PC-3 (cell line): ENCODE measurements around the gene STX18. TPM values are rescaled to one million over a fixed set of nuclear protein-coding genes. Genes with fewer than 3 reads are reported as not detected.

Source experiments
- ATAC-seq: fragments of 200-7000 bp; cut with Tn5 transposase; 2 replicates; pipeline ENCODE4 v1.9.1; 2020; ENCODE audit warnings: mild to moderate bottlenecking, moderate library complexity
- BruUV-seq: library from RNA; stranded (reverse); fragments of 400-500 nt; replicated peaks from 2 replicates; lab custom pipeline; 2021; lab: Mats Ljungman, UMichigan
- CTCF ChIA-PET: fragments of 300-600 bp; sonication (Branson Sonifier 250); formaldehyde crosslinking; loops from one replicate; lab custom pipeline; 2022; ENCODE audit warnings: antibody characterized with exemption; lab: Charles Lee
- POLR2A ChIA-PET: fragments of 300-600 bp; sonication (Branson Sonifier 250); formaldehyde crosslinking; loops from one replicate; lab custom pipeline; 2022; ENCODE audit warnings: antibody characterized with exemption; ENCODE audit not compliant: unreplicated experiment; lab: Charles Lee
- DNase-seq: peaks from one replicate; pipeline ENCODE4 v3.0.0-alpha.2; 2015
- H2AFZ ChIP-seq: fragments of 300-600 bp; sonication (generic); 2 replicates; pipeline ENCODE4 v1.6.0; 2016; ENCODE audit warnings: antibody characterized with exemption, low read length
- H3F3A ChIP-seq: fragments of 300-600 bp; sonication (generic); one replicate; pipeline ENCODE4 v1.6.0; 2017; ENCODE audit warnings: antibody characterized with exemption, low read length, control low read depth, mild to moderate bottlenecking; ENCODE audit not compliant: unreplicated experiment
- H3K27ac ChIP-seq: fragments of 300-600 bp; sonication (generic); 2 replicates; pipeline ENCODE4 v1.5.1; 2016; ENCODE audit warnings: mild to moderate bottlenecking, low read length
- H3K27me3 ChIP-seq: fragments of 300-600 bp; sonication (generic); 2 replicates; pipeline ENCODE4 v1.6.1; 2016; ENCODE audit warnings: low read length, mixed read lengths
- H3K36me3 ChIP-seq: fragments of 300-600 bp; sonication (generic); 2 replicates; pipeline ENCODE4 v1.6.1; 2016; ENCODE audit warnings: low read depth, mixed run types, low read length, mixed read lengths
- H3K4me1 ChIP-seq: fragments of 300-600 bp; sonication (generic); 2 replicates; pipeline ENCODE4 v1.5.1; 2016; ENCODE audit warnings: low read length; ENCODE audit not compliant: insufficient read depth
- H3K4me2 ChIP-seq: fragments of 300-600 bp; sonication (generic); 2 replicates; pipeline ENCODE4 v1.6.0; 2016; ENCODE audit warnings: low read length
- H3K4me3 ChIP-seq: fragments of 300-600 bp; sonication (generic); 2 replicates; pipeline ENCODE4 v1.5.1; 2016; ENCODE audit warnings: mild to moderate bottlenecking, low read length, mixed read lengths
- H3K79me2 ChIP-seq: fragments of 300-600 bp; sonication (generic); 2 replicates; pipeline ENCODE4 v1.6.1; 2017; ENCODE audit warnings: low read length, mixed read lengths
- H3K9ac ChIP-seq: fragments of 300-600 bp; sonication (generic); 2 replicates; pipeline ENCODE4 v1.6.0; 2016; ENCODE audit warnings: mild to moderate bottlenecking, low read length
- H3K9me2 ChIP-seq: fragments of 300-600 bp; sonication (generic); replicated peaks from 2 replicates; pipeline ENCODE4 v1.6.1; 2016; ENCODE audit warnings: mixed run types, low read length, mixed read lengths
- H3K9me3 ChIP-seq: fragments of 300-600 bp; sonication (generic); 2 replicates; pipeline ENCODE4 v1.6.1; 2016; ENCODE audit warnings: low read length, mixed read lengths
- H4K20me1 ChIP-seq: fragments of 300-600 bp; sonication (generic); 2 replicates; pipeline ENCODE4 v1.6.1; 2016; ENCODE audit warnings: low read length, mixed read lengths
- EZH2 ChIP-seq: fragments of 300-600 bp; sonication (generic); IDR thresholded peaks from one replicate; pipeline ENCODE4 v1.6.1; 2017; ENCODE audit warnings: antibody characterized with exemption, mild to moderate bottlenecking, low read length; ENCODE audit not compliant: unreplicated experiment
- EZH2phosphoT487 ChIP-seq: fragments of 300-600 bp; sonication (generic); IDR thresholded peaks from 2 replicates; pipeline ENCODE4 v1.6.1; 2018; ENCODE audit warnings: mild to moderate bottlenecking, antibody characterized with exemption, low read length, borderline replicate concordance
- intact Hi-C: fragments of 100-400 bp; cut with micrococcal nuclease; formaldehyde crosslinking; loops from 2 replicates; pipeline ENCODE4 v1.9.0; 2023
- total RNA-seq: library from RNA; depleted of rRNA; stranded (reverse); fragments of >200 nt; gene quantifications from 2 replicates; pipeline ENCODE4 v1.2.3, GENCODE V29; 2014
- TF ChIP-seq, protein P1 (sequence below): fragments of 300-600 bp; sonication (generic); conservative IDR thresholded peaks from 2 replicates; pipeline ENCODE4 v1.5.1; 2017; ENCODE audit warnings: antibody characterized with exemption, low read depth, mild to moderate bottlenecking, low read length

STX18 gene
- total RNA-seq, 1 experiment from 2014 or later = 25.0 TPM

DNA sequence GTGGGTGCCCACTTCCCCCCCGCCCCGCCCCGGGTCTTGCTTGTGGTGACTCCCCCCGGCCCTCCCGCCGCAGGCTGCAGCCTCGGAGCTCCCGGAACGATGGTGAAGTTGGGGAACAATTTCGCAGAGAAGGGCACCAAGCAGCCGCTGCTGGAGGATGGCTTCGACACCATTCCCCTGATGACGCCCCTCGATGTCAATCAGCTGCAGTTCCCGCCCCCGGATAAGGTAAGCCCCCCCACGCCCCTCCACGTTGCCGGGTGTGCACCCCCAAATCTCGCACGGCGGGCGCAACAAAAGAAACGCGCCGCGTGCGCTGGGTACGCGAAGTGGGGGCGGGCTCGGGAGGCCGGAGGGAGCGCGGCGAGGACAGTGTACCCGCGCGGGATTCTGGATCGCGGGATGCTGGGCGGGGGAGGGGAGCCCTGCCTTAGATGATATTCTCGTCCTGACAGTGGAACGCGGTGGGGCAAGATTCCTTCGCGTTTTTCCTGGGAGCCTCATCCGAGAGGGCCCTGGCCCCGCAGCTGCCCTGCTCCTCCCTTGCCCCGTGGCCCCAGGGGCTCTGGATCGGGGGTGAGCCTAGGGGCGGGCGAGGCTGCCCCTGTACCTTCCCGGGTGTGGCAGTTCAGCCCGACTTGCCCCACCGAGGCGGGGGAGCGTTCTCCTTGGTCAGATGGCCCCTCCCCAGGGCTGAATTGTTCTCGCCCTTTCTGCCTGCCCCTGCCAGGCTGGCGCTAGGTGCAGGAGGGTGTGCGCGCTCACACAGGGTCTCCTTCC lies 154.1 kb downstream of the STX18 start:
- no peaks in the 10 kb centered on the region for H3K9me3 ChIP-seq
- no peaks in the 10 kb centered on the region for H4K20me1 ChIP-seq
- ChIA-PET CTCF (no interaction called here), POLR2A (no interaction called here)
- no peak overlapping the region for H3K27ac ChIP-seq
- TF ChIP-seq EZH2phosphoT487 (no peak), EZH2 (no peak)
- TF ChIP-seq, protein P1, sequence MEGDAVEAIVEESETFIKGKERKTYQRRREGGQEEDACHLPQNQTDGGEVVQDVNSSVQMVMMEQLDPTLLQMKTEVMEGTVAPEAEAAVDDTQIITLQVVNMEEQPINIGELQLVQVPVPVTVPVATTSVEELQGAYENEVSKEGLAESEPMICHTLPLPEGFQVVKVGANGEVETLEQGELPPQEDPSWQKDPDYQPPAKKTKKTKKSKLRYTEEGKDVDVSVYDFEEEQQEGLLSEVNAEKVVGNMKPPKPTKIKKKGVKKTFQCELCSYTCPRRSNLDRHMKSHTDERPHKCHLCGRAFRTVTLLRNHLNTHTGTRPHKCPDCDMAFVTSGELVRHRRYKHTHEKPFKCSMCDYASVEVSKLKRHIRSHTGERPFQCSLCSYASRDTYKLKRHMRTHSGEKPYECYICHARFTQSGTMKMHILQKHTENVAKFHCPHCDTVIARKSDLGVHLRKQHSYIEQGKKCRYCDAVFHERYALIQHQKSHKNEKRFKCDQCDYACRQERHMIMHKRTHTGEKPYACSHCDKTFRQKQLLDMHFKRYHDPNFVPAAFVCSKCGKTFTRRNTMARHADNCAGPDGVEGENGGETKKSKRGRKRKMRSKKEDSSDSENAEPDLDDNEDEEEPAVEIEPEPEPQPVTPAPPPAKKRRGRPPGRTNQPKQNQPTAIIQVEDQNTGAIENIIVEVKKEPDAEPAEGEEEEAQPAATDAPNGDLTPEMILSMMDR = no peak
- H3K36me3 ChIP-seq = no peaks in the 10 kb centered on the region
- BruUV-seq = no TSS peak
- intact Hi-C loops = no loop called here
- ATAC-seq (no peak), DNase-seq (no peak)
- no peak overlapping the region for H3K9ac ChIP-seq
- no peaks in the 10 kb centered on the region for H3K79me2 ChIP-seq
- no peak overlapping the region for H2AFZ ChIP-seq
- no peaks in the 10 kb centered on the region for H3F3A ChIP-seq
- no peaks in the 10 kb centered on the region for H3K4me1 ChIP-seq
- H3K27me3 ChIP-seq = peaks cover 42% of the 10 kb centered on the region
- no peak overlapping the region for H3K4me3 ChIP-seq
- H3K9me2 ChIP-seq = no peaks in the 10 kb centered on the region
- H3K4me2 ChIP-seq = 0 out of 2 replicates have a peak overlapping the region, but pooled peaks have one; percentile 26

- Histone ChIP-seq H3K4me2 (peak within 1 kb of the TSS; percentile 31; the same call in 1 of the 2 replicates), H3K4me3 (peak within 1 kb of the TSS; percentile 24; the same call in 1 of the 2 replicates), H3K27ac (no peak within 1 kb of the TSS), H3K27me3 (peaks cover 42% of the 10 kb centered on the region), H3K4me1 (no peaks in the 10 kb centered on the region), H3K9me2 (no peaks in the 10 kb centered on the region), H3K79me2 (no peaks in the 10 kb centered on the region), H3F3A (no peaks in the 10 kb centered on the region), H3K9ac (no peak within 1 kb of the TSS), H3K36me3 (no peaks in the 10 kb centered on the region), H4K20me1 (no peaks in the 10 kb centered on the region), H2AFZ (no peak within 1 kb of the TSS), H3K9me3 (no peaks in the 10 kb centered on the region)
- ATAC-seq (peak; percentile 22; the same call in 1 of the 2 replicates), DNase-seq (no peak)
- BruUV-seq = no TSS peak
- ChIA-PET POLR2A (no interaction called here), CTCF (no interaction called here)
- TF ChIP-seq, protein P1 = no peak
- TF ChIP-seq EZH2 = peak; percentile 49
- intact Hi-C loops = no loop called here
Measured at GRCh38 chr4:4386736-4387392, 155.0 kb downstream of the STX18 start, which contains the start of gene NSG1. Gene NSG1, plus strand, starts transcription at chr4:4387102. Its CDS starts 528 bp downstream, at chr4:4387630.
